HepG2 (cell line): ENCODE measurements around the gene UCN3. TPM values are rescaled to one million over a fixed set of nuclear protein-coding genes. Genes with fewer than 3 reads are reported as not detected.

Experiments
- ATF7-NPFF ChIP-seq: sonication (generic); formaldehyde crosslinking; IDR thresholded peaks from 2 replicates; pipeline ENCODE4 v1.8.1; 2023; ENCODE audit warnings: mild to moderate bottlenecking, low read depth, missing genetic modification reagents, moderate library complexity
- BORCS8-MEF2B ChIP-seq: sonication (generic); formaldehyde crosslinking; IDR thresholded peaks from 2 replicates; pipeline ENCODE4 v1.8.0; 2022; ENCODE audit warnings: mild to moderate bottlenecking, missing genetic modification reagents
- CBX2 ChIP-seq, 2 experiments: fragments of 200-600 bp in 1 of 2; sonication (generic); formaldehyde crosslinking in 1 of 2; IDR thresholded peaks; 2 replicates each; pipeline versions ENCODE4 v1.7.0 to v1.8.1; 2018 to 2022; ENCODE audit warnings: low read depth in 2 of 2, low read length in 1 of 2, mild to moderate bottlenecking in 1 of 2, missing genetic modification reagents in 1 of 2
- FOXK1 ChIP-seq: sonication (generic); formaldehyde crosslinking; IDR thresholded peaks from 2 replicates; pipeline ENCODE4 v1.4.0; 2020; ENCODE audit warnings: low read depth, missing genetic modification reagents, borderline replicate concordance
- FOXP1 ChIP-seq, 2 experiments: fragments of 450-650 bp in 1 of 2; IDR thresholded peaks; 2 replicates each; pipeline ENCODE4 v1.6.1; 2017 to 2018; ENCODE audit warnings: antibody characterized with exemption in 1 of 2
- HOXA3 ChIP-seq: sonication (generic); formaldehyde crosslinking; IDR thresholded peaks from 2 replicates; pipeline ENCODE4 v1.5.0; 2020; ENCODE audit warnings: missing genetic modification reagents
- IRF2 ChIP-seq: IDR thresholded peaks from 2 replicates; pipeline ENCODE4 v1.6.1; 2018; ENCODE audit warnings: missing genetic modification reagents, missing compliant biosample characterization
- KDM5B ChIP-seq: sonication (generic); formaldehyde crosslinking; IDR thresholded peaks from 2 replicates; pipeline ENCODE4 v1.4.0; 2020; ENCODE audit warnings: missing genetic modification reagents, mild to moderate bottlenecking, borderline replicate concordance
- MYC ChIP-seq: sonication (generic); formaldehyde crosslinking; IDR thresholded peaks from 2 replicates; pipeline ENCODE4 v1.9.0; 2021; ENCODE audit warnings: missing genetic modification reagents, borderline replicate concordance
- NFRKB ChIP-seq: fragments of 450-650 bp; IDR thresholded peaks from 2 replicates; pipeline ENCODE4 v1.6.1; 2017
- ZFP90 ChIP-seq: sonication (generic); formaldehyde crosslinking; IDR thresholded peaks from 2 replicates; pipeline ENCODE4 v1.8.0; 2022; ENCODE audit warnings: missing genetic modification reagents, mild to moderate bottlenecking, inconsistent platforms, borderline replicate concordance
- ZNF460 ChIP-seq: sonication (generic); formaldehyde crosslinking; IDR thresholded peaks from 2 replicates; pipeline ENCODE4 v1.5.1; 2020; ENCODE audit warnings: missing genetic modification reagents, mild to moderate bottlenecking, borderline replicate concordance
- ZSCAN22 ChIP-seq: sonication (generic); formaldehyde crosslinking; IDR thresholded peaks from 2 replicates; pipeline ENCODE4 v1.4.0; 2020; ENCODE audit warnings: mild to moderate bottlenecking, missing genetic modification reagents
- polyA plus RNA-seq, 8 experiments: library from polyadenylated mRNA; depleted of rRNA in 3 of 8; stranded (reverse) in 7 of 8; unstranded in 1 of 8; fragments of >200 nt; fragmentation: Illumina TruSeq in 4 of 8; extraction: Trizol in 4 of 8; gene quantifications; 2 replicates each; pipeline versions ENCODE4 v1.2.1 to v1.2.3, GENCODE V29; 2011 to 2016; ENCODE audit warnings: low read depth in 4 of 8, missing spikeins in 1 of 8, mixed read lengths in 1 of 8; ENCODE audit not compliant: insufficient read depth in 1 of 8
- total RNA-seq, 5 experiments: library from RNA; depleted of rRNA; stranded (reverse); fragments of >200 nt; fragmentation: Illumina TruSeq; extraction: Trizol; gene quantifications; 2 replicates each; pipeline ENCODE4 v1.2.3, GENCODE V29; 2016; ENCODE audit warnings: low read depth in 1 of 5
- TF ChIP-seq, protein P1 (sequence below): sonication (generic); formaldehyde crosslinking; IDR thresholded peaks from 2 replicates; pipeline ENCODE4 v1.5.0; 2020; ENCODE audit warnings: missing genetic modification reagents
- TF ChIP-seq, protein P2 (sequence below): IDR thresholded peaks from 2 replicates; pipeline ENCODE4 v1.6.1; 2016; ENCODE audit warnings: mild to moderate bottlenecking
- TF ChIP-seq, protein P3 (sequence below): sonication (generic); formaldehyde crosslinking; IDR thresholded peaks from 2 replicates; pipeline ENCODE4 v1.9.0; 2022; ENCODE audit warnings: low read depth, missing genetic modification reagents
- TF ChIP-seq, protein P4 (sequence below): IDR thresholded peaks from 2 replicates; pipeline ENCODE4 v1.4.0; 2020; ENCODE audit warnings: mild to moderate bottlenecking, missing genetic modification reagents

UCN3 gene
- total and polyA plus RNA-seq, 2 of the 13 experiments (the other 11 are each of a cell fraction or from before 2014, with no cell fraction given): not detected

DNA sequence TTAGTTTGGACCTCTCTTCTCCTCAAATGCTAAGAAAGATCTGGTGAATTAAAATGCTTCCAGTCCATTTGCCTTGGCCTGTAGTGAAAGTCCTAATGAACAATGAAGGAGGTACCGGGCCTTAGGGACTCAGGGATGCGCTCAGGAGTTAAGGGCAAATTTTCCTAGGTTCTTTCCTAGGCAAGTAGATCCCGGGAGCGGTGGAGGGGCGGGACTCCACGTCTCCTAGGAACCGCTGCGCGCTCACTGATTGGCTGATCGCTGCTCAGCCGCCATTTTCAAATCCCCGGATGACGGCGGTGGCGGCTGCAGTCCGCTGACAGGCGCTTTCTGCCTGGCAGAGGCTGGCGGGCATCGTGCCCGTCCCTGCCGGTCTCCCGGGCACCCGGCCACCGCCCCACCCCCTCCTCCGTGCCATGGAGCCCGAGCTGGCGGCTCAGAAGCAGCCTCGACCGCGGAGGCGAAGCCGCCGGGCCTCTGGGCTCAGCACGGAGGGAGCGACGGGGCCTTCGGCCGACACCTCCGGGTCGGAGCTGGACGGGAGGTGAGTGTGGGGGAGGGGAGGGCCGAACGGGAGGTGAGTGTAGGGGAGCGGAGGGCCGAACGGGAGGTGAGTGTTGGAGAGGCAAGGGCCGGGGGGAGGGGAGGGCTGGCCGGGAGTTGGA lies 47.6 kb downstream of the UCN3 start, which contains the start of gene NET1 (continued):
- TF ChIP-seq BORCS8-MEF2B (peak; percentile 44; the same call in 1 of the 2 replicates), FOXK1 (CRISPR knock-in tag) (peak; percentile 20; the same call in 1 of the 2 replicates), ATF7-NPFF (peak; percentile 29; the same call in 1 of the 2 replicates), ZNF460 (CRISPR knock-in tag) (no peak), ZSCAN22 (CRISPR knock-in tag) (no peak), MYC (CRISPR knock-in tag) (0 out of 2 replicates have a peak, but pooled peaks have one; percentile 36), FOXP1 (IDR thresholded peaks at IDR 0.05) (no peak), FOXP1 (CRISPR knock-in tag; IDR thresholded peaks at IDR 0.05) (no peak), HOXA3 (peak; percentile 66), ZFP90 (CRISPR knock-in tag) (no peak; the same call in 1 of the 2 replicates), IRF2 (CRISPR knock-in tag) (no peak; the same call in 1 of the 2 replicates), KDM5B (CRISPR knock-in tag) (peak; percentile 35; the same call in 1 of the 2 replicates), NFRKB (no peak), CBX2 (IDR thresholded peaks at IDR 0.05; ENCODE audit: low read depth, low read length) (no peak), CBX2 (CRISPR knock-in tag; IDR thresholded peaks at IDR 0.05; ENCODE audit: low read depth) (peak; percentile 48; the same call in 1 of the 2 replicates)
- TF ChIP-seq, protein P1, sequence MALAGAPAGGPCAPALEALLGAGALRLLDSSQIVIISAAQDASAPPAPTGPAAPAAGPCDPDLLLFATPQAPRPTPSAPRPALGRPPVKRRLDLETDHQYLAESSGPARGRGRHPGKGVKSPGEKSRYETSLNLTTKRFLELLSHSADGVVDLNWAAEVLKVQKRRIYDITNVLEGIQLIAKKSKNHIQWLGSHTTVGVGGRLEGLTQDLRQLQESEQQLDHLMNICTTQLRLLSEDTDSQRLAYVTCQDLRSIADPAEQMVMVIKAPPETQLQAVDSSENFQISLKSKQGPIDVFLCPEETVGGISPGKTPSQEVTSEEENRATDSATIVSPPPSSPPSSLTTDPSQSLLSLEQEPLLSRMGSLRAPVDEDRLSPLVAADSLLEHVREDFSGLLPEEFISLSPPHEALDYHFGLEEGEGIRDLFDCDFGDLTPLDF (CRISPR knock-in tag): 0 out of 2 replicates have a peak, but pooled peaks have one; percentile 36
- TF ChIP-seq, protein P2, sequence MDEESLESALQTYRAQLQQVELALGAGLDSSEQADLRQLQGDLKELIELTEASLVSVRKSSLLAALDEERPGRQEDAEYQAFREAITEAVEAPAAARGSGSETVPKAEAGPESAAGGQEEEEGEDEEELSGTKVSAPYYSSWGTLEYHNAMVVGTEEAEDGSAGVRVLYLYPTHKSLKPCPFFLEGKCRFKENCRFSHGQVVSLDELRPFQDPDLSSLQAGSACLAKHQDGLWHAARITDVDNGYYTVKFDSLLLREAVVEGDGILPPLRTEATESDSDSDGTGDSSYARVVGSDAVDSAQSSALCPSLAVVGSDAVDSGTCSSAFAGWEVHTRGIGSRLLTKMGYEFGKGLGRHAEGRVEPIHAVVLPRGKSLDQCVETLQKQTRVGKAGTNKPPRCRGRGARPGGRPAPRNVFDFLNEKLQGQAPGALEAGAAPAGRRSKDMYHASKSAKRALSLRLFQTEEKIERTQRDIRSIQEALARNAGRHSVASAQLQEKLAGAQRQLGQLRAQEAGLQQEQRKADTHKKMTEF: peak; percentile 64; the same call in 1 of the 2 replicates
- TF ChIP-seq, protein P3, sequence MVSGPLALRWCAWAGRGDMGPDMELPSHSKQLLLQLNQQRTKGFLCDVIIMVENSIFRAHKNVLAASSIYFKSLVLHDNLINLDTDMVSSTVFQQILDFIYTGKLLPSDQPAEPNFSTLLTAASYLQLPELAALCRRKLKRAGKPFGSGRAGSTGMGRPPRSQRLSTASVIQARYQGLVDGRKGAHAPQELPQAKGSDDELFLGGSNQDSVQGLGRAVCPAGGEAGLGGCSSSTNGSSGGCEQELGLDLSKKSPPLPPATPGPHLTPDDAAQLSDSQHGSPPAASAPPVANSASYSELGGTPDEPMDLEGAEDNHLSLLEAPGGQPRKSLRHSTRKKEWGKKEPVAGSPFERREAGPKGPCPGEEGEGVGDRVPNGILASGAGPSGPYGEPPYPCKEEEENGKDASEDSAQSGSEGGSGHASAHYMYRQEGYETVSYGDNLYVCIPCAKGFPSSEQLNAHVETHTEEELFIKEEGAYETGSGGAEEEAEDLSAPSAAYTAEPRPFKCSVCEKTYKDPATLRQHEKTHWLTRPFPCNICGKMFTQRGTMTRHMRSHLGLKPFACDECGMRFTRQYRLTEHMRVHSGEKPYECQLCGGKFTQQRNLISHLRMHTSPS (CRISPR knock-in tag): peak; percentile 69
- TF ChIP-seq, protein P4, sequence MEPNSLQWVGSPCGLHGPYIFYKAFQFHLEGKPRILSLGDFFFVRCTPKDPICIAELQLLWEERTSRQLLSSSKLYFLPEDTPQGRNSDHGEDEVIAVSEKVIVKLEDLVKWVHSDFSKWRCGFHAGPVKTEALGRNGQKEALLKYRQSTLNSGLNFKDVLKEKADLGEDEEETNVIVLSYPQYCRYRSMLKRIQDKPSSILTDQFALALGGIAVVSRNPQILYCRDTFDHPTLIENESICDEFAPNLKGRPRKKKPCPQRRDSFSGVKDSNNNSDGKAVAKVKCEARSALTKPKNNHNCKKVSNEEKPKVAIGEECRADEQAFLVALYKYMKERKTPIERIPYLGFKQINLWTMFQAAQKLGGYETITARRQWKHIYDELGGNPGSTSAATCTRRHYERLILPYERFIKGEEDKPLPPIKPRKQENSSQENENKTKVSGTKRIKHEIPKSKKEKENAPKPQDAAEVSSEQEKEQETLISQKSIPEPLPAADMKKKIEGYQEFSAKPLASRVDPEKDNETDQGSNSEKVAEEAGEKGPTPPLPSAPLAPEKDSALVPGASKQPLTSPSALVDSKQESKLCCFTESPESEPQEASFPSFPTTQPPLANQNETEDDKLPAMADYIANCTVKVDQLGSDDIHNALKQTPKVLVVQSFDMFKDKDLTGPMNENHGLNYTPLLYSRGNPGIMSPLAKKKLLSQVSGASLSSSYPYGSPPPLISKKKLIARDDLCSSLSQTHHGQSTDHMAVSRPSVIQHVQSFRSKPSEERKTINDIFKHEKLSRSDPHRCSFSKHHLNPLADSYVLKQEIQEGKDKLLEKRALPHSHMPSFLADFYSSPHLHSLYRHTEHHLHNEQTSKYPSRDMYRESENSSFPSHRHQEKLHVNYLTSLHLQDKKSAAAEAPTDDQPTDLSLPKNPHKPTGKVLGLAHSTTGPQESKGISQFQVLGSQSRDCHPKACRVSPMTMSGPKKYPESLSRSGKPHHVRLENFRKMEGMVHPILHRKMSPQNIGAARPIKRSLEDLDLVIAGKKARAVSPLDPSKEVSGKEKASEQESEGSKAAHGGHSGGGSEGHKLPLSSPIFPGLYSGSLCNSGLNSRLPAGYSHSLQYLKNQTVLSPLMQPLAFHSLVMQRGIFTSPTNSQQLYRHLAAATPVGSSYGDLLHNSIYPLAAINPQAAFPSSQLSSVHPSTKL: peak; percentile 17; the same call in 1 of the 2 replicates
